Right renal pelvis (tissue), 4 donors: ENCODE results near the gene E2F1. TPM values are rescaled to one million over a fixed set of nuclear protein-coding genes. Genes with fewer than 3 reads are reported as not detected.
"Not testable (repeated sequence)": the region's sequence is repeated elsewhere in the genome, so short reads cannot be mapped to it uniquely, and the experiment has no call there.

Source experiments
- DNase-seq, 4 donors: peaks; one replicate each; pipeline ENCODE4 v3.0.0-alpha.2; 2013; ENCODE audit warnings: low read depth in 4 of 4, low spot score in 3 of 4, missing footprints in 1 of 4
- polyA plus RNA-seq, 4 donors: library from polyadenylated mRNA; unstranded; fragments of 120-200 nt; gene quantifications; one replicate each; pipeline ENCODE4 v1.2.1, GENCODE V29; 2013; ENCODE audit not compliant: insufficient read length in 4 of 4

Gene E2F1
- polyA plus RNA-seq, 4 donors = 10.8 to 12.7 (median 12.1) TPM

GRCh38 chr20:33646959-33647602, 39.1 kb downstream of the E2F1 start:
- not testable (repeated sequence) for DNase-seq

GRCh38 chr20:33646191-33646590, 40.0 kb downstream of the E2F1 start:
- no peak for DNase-seq

GRCh38 chr20:33645396-33645795, 40.8 kb downstream of the E2F1 start:
- DNase-seq = no peak

- no peak for DNase-seq
These were observed 41.2 kb downstream of the E2F1 start for GRCh38 chr20:33645072-33645358.

GRCh38 chr20:33644313-33645071, 41.7 kb downstream of the E2F1 start:
- DNase-seq = no peak

GRCh38 chr20:33640287-33640686, 45.9 kb downstream of the E2F1 start:
- no peak for DNase-seq

- DNase-seq = no peak
These were observed 49.4 kb downstream of the E2F1 start for GRCh38 chr20:33636776-33637175.

GRCh38 chr20:33635341-33635740, 50.8 kb downstream of the E2F1 start:
- no peak for DNase-seq

- DNase-seq = not testable (repeated sequence)
These were observed 54.3 kb downstream of the E2F1 start for GRCh38 chr20:33631910-33632309.

- no peak for DNase-seq
These were observed 55.7 kb downstream of the E2F1 start for GRCh38 chr20:33630507-33630906.

GRCh38 chr20:33629979-33630378, 56.2 kb downstream of the E2F1 start:
- no peak for DNase-seq

- no peak for DNase-seq
These were observed 56.7 kb downstream of the E2F1 start for GRCh38 chr20:33629533-33629932.

GRCh38 chr20:33627577-33628216, 58.5 kb downstream of the E2F1 start:
- no peak for DNase-seq

- DNase-seq = no peak
These were observed 60.0 kb downstream of the E2F1 start for GRCh38 chr20:33626190-33626589.

Other genes starting within 250 kb of the E2F1 start
- 10 to 100 TPM in 2 of 4 donors, 1 to 10 TPM in 2; 9.0 to 13.8 (median 10.7) TPM for gene SNTA1, start 242.6 kb downstream of the E2F1 start, polyA plus RNA-seq
- 10 to 100 TPM; 21.8 to 29.8 (median 25.1) TPM for gene CBFA2T2, start 196.3 kb downstream of the E2F1 start, polyA plus RNA-seq
- under 1 TPM; 0.12 to 0.26 (median 0.21) TPM for gene C20orf144, start 24.1 kb downstream of the E2F1 start, polyA plus RNA-seq
- under 1 TPM; 0.22 to 0.64 (median 0.45) TPM for gene ACTL10, start 19.4 kb downstream of the E2F1 start, polyA plus RNA-seq
- gene NECAB3, start 12.0 kb downstream of the E2F1 start, polyA plus RNA-seq = 10 to 100 TPM; 13.0 to 19.5 (median 14.8) TPM
- gene PXMP4, start 33.9 kb upstream of the E2F1 start, polyA plus RNA-seq = 1 to 10 TPM; 8.9 to 9.5 (median 9.1) TPM
- gene ZNF341, start 45.6 kb upstream of the E2F1 start, polyA plus RNA-seq = 1 to 10 TPM; 2.9 to 3.3 (median 3.1) TPM
- 100 to 1,000 TPM; 108 to 112 (median 110) TPM for gene CHMP4B, start 125.0 kb upstream of the E2F1 start, polyA plus RNA-seq